DND-41 (cell line): Measurements from ENCODE around the gene TLR5.

Experiments used
- ATAC-seq: fragments of 200-7000 bp; cut with Tn5 transposase; 3 replicates; pipeline ENCODE4 v1.9.1; 2021; ENCODE audit warnings: low read depth; ENCODE audit not compliant: insufficient read depth
- DNase-seq: peaks from one replicate; pipeline ENCODE4 v3.0.0-alpha.2; 2020
- H2AFZ ChIP-seq: 2 replicates; pipeline ENCODE4 v1.6.0; 2012; ENCODE audit warnings: low read depth, low read length
- H3K27ac ChIP-seq: 2 replicates; pipeline ENCODE4 v1.5.1; 2012; ENCODE audit warnings: low read length, inconsistent platforms
- H3K27me3 ChIP-seq: fragments of 200-600 bp; sonication (generic); 2 replicates; pipeline ENCODE4 v1.6.0; 2012; ENCODE audit warnings: low read length, mild to moderate bottlenecking, inconsistent platforms; ENCODE audit not compliant: insufficient read depth, poor library complexity
- H3K36me3 ChIP-seq: 2 replicates; pipeline ENCODE4 v1.5.1; 2012; ENCODE audit warnings: low read length, inconsistent platforms; ENCODE audit not compliant: insufficient read depth
- H3K4me1 ChIP-seq: 2 replicates; pipeline ENCODE4 v1.5.1; 2012; ENCODE audit warnings: mild to moderate bottlenecking, low read length; ENCODE audit not compliant: insufficient read depth
- H3K4me2 ChIP-seq: 2 replicates; pipeline ENCODE4 v1.6.0; 2012; ENCODE audit warnings: mild to moderate bottlenecking, moderate library complexity, low read length, inconsistent platforms; ENCODE audit not compliant: insufficient read depth
- H3K4me3 ChIP-seq, 2 experiments: fragments of 200-600 bp in 1 of 2; shearing (Covaris generic) in 1 of 2; 2 replicates each; pipeline ENCODE4 v1.5.1; 2012 to 2016; ENCODE audit warnings: inconsistent platforms in 2 of 2, low read length in 2 of 2, mild to moderate bottlenecking in 2 of 2, low read depth in 1 of 2, moderate library complexity in 1 of 2
- H3K79me2 ChIP-seq: 2 replicates; pipeline ENCODE4 v1.6.0; 2012; ENCODE audit warnings: low read length, inconsistent platforms; ENCODE audit not compliant: insufficient read depth
- H3K9ac ChIP-seq: 2 replicates; pipeline ENCODE4 v1.6.0; 2012; ENCODE audit warnings: low read depth, mild to moderate bottlenecking, inconsistent platforms, low read length, moderate library complexity
- H3K9me3 ChIP-seq: 2 replicates; pipeline ENCODE4 v1.5.1; 2012; ENCODE audit warnings: low read length, moderate library complexity, mild to moderate bottlenecking, inconsistent platforms; ENCODE audit not compliant: insufficient read depth, severe bottlenecking
- H4K20me1 ChIP-seq: 2 replicates; pipeline ENCODE4 v1.6.0; 2012; ENCODE audit warnings: low read length; ENCODE audit not compliant: insufficient read depth
- EZH2 ChIP-seq: IDR thresholded peaks from 3 replicates; pipeline ENCODE4 v1.6.1; 2012; ENCODE audit warnings: borderline replicate concordance, low read depth, mild to moderate bottlenecking, moderate library complexity, low read length, inconsistent platforms; ENCODE audit not compliant: severe bottlenecking
- TF ChIP-seq, protein P1 (sequence below): IDR thresholded peaks from 2 replicates; pipeline ENCODE4 v1.5.1; 2012; ENCODE audit warnings: borderline replicate concordance, low read length, moderate library complexity, mild to moderate bottlenecking; ENCODE audit not compliant: poor library complexity, severe bottlenecking; ENCODE audit errors: extremely low read depth

TLR5 gene

DNA sequence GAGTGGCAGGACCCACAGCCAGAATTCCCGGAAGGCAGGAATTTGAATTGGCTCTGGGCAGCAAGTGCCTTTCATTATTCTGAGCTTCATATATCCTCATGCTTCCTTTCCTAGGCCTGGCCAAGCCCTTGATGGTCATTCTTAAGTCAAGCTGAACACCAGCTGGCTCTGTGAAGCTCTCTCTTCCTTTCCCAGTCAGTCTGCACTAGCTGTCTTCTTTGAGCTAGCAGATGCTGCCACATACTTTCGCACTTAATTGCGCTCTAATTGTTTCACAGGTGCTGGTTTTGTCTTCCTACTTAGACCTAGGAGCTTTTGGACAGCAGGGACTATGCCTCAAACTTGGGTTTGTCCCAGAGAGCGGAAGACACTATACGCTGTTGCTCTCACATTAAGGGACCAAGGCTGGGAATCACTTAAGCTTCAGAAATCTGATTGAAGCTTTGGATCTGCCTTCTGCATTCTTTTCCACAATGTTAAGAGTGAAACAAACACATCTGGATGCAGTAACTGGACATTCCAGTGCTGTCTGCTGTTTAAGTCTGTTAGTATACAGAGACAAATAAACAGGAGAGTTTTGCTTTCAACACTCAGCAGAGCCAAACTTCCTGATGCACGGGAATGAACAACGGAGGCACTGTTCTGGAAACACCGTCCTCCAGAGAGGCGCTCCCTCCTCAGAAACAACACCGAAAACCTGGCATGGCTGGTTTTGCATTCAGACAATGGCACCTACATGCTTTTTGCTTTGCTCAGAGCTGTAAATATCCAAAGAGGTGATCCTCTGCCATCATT, 2.2 kb downstream of the TLR5 start:
- ATAC-seq: no peak

GRCh38 chr1:223137455-223138085, 5.5 kb downstream of the TLR5 start:
- Histone ChIP-seq H2AFZ (no peak overlapping the region), H4K20me1 (0 out of 2 replicates have a peak, but pooled peaks cover 4% of the 10 kb centered on the region), H3K4me1 (peaks cover 17% of the 10 kb centered on the region), H3K36me3 (no peaks in the 10 kb centered on the region), H3K27ac (no peak overlapping the region), H3K9ac (no peak overlapping the region), H3K9me3 (no peaks in the 10 kb centered on the region), H3K4me3 (no peak overlapping the region), H3K4me2 (no peak overlapping the region), H3K27me3 (peaks cover 25% of the 10 kb centered on the region), H3K79me2 (no peaks in the 10 kb centered on the region)
- ATAC-seq (no peak), DNase-seq (no peak)
- TF ChIP-seq, protein P1, sequence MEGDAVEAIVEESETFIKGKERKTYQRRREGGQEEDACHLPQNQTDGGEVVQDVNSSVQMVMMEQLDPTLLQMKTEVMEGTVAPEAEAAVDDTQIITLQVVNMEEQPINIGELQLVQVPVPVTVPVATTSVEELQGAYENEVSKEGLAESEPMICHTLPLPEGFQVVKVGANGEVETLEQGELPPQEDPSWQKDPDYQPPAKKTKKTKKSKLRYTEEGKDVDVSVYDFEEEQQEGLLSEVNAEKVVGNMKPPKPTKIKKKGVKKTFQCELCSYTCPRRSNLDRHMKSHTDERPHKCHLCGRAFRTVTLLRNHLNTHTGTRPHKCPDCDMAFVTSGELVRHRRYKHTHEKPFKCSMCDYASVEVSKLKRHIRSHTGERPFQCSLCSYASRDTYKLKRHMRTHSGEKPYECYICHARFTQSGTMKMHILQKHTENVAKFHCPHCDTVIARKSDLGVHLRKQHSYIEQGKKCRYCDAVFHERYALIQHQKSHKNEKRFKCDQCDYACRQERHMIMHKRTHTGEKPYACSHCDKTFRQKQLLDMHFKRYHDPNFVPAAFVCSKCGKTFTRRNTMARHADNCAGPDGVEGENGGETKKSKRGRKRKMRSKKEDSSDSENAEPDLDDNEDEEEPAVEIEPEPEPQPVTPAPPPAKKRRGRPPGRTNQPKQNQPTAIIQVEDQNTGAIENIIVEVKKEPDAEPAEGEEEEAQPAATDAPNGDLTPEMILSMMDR: no peak
- no peak for TF ChIP-seq EZH2

More for the DNA sequence above, 2.2 kb downstream of the TLR5 start:
- DNase-seq: no peak
- Histone ChIP-seq H3K9me3 (no peaks in the 10 kb centered on the region), H3K4me2 (no peak overlapping the region), H3K27me3 (peaks cover 7% of the 10 kb centered on the region), H3K36me3 (no peaks in the 10 kb centered on the region), H3K4me3 (no peak overlapping the region), H3K27ac (no peak overlapping the region), H4K20me1 (no peaks in the 10 kb centered on the region), H3K79me2 (no peaks in the 10 kb centered on the region), H3K4me1 (peaks cover 20% of the 10 kb centered on the region), H2AFZ (no peak overlapping the region), H3K9ac (no peak overlapping the region)
- no peak for TF ChIP-seq EZH2
- TF ChIP-seq, protein P1: no peak

GRCh38 chr1:223136086-223136485, 7.0 kb downstream of the TLR5 start:
- Histone ChIP-seq H2AFZ (no peak overlapping the region), H3K9ac (no peak overlapping the region), H3K4me1 (peaks cover 10% of the 10 kb centered on the region), H4K20me1 (0 out of 2 replicates have a peak, but pooled peaks cover 4% of the 10 kb centered on the region), H3K27me3 (peaks cover 19% of the 10 kb centered on the region), H3K9me3 (no peaks in the 10 kb centered on the region), H3K4me3 (no peak overlapping the region), H3K4me2 (no peak overlapping the region), H3K79me2 (no peaks in the 10 kb centered on the region), H3K36me3 (no peaks in the 10 kb centered on the region), H3K27ac (no peak overlapping the region)
- ATAC-seq (no peak), DNase-seq (no peak)
- no peak for TF ChIP-seq EZH2
- TF ChIP-seq, protein P1: no peak
